HG03025 (cell line): Measurements from ENCODE around the gene DSC1.

ENCODE experiments used
- ATAC-seq: cut with Tn5 transposase; IDR thresholded peaks from one replicate; pipeline ENCODE4 v1.9.1; 2021; ENCODE audit warnings: mild to moderate bottlenecking, moderate library complexity; ENCODE audit not compliant: unreplicated experiment, low FRiP score

Gene DSC1

GRCh38 chr18:31105733-31106132 is 56.9 kb downstream of the DSC1 start:
- ATAC-seq, result no peak

GRCh38 chr18:31104444-31104843 is 58.2 kb downstream of the DSC1 start:
- no peak for ATAC-seq

- ATAC-seq, result no peak
Measured at GRCh38 chr18:31103423-31103822, 59.2 kb downstream of the DSC1 start.

- no peak for ATAC-seq
Measured at GRCh38 chr18:31102941-31103340, 59.7 kb downstream of the DSC1 start.

GRCh38 chr18:31102025-31102684 is 60.5 kb downstream of the DSC1 start, which contains the start of gene DSC2:
TSS of gene DSC2 (minus strand) at chr18:31102421. CDS start at chr18:31101971, 450 bp downstream.
- ATAC-seq, result no peak

- ATAC-seq, result no peak
Measured at GRCh38 chr18:31101183-31102024, 61.3 kb downstream of the DSC1 start.

GRCh38 chr18:31100436-31101182 is 62.0 kb downstream of the DSC1 start:
- ATAC-seq, result no peak

- no peak for ATAC-seq
Measured at GRCh38 chr18:31099450-31100230, 63.0 kb downstream of the DSC1 start.

GRCh38 chr18:31098878-31099277 is 63.8 kb downstream of the DSC1 start:
- no peak for ATAC-seq

- no peak for ATAC-seq
Measured at GRCh38 chr18:31097666-31098065, 65.0 kb downstream of the DSC1 start.

- no peak for ATAC-seq
Measured at GRCh38 chr18:31093880-31094279, 68.8 kb downstream of the DSC1 start.

GRCh38 chr18:31093294-31093693 is 69.4 kb downstream of the DSC1 start:
- no peak for ATAC-seq

- ATAC-seq, result no peak
Measured at GRCh38 chr18:31091350-31091749, 71.3 kb downstream of the DSC1 start.

- ATAC-seq, result no peak
Measured at GRCh38 chr18:31088532-31088931, 74.1 kb downstream of the DSC1 start.

GRCh38 chr18:31079973-31080372 is 82.7 kb downstream of the DSC1 start:
- no peak for ATAC-seq
